SK-N-DZ (cell line): Measurements from ENCODE around the gene MED15.

Source experiments
- DNase-seq: peaks from one replicate; pipeline ENCODE4 v3.0.0-alpha.2; 2015; ENCODE audit warnings: low spot score

Gene MED15

DNA sequence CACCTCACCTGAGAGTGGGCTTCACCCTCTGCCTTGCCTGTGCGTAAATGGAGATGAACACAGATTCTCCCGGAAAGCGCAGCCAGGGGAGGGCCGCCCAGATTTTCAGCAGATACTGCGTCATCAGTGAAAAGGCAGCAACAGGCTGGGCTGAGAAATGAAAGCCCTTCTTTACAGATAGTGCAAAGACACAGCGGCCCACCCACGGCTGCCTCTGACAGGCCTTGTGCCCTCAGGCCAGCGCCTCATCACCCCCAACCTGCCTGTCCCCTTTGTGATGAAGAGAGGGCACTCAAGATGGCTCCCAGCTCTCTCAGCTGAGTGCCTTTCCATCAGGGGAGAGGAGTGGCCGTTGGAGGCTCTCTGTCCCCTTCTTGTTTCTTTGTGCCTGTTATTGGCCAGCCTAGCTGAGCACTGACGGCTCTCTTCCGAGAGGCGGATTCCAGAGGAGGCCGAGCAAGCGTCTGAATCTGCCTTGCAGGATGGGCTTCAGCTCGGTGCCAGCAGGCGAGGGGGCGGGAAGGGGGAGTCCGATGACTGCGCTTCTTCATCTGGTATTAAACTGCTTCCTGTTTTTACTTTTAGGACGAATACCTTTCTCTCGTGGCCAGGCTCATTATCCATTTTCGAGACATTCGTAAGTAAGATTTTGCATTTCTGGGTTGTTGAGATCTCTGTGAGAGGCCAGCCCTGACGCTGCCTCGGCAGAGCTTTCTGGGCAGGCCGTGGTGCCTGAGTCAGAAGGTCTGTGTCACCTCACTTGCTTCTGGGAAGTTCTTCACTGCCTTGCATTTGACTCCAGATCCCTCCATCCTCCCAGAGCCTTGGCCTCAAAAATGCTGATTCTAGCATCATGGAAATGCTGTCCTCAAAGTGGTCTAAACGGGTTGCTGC lies 43.7 kb downstream of the MED15 start:
- DNase-seq = no peak

DNA sequence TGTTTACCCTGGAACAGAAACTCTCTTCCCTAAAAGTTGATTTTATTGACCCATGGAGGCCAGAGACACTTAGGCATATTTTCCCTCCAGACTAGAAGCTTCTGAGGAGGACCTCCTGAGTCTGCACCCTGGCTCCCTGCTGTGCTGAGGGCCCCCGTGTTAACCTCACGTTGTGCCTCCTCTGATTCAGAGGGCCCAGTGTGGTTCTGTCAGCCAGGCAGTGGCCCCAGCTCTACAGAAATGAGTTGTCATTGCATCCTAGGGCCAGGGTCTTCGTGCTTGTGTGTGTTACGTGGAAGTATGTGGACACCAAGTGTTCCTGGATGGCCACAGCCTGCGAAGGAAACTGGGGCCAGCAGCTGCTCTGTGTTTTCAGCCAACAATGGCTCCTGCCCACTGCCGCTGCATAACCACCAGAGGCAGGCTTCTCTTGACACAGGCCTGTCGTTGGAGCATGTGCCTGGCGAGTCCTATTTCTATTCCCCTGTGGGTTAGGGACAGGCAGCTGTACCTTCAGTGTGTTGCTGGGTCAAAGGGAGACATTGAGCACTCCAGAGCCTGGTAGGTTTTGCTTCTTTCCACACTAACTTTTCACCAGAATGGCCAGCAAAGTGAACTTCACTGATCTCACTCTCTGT lies 44.5 kb downstream of the MED15 start:
- DNase-seq = no peak

DNA sequence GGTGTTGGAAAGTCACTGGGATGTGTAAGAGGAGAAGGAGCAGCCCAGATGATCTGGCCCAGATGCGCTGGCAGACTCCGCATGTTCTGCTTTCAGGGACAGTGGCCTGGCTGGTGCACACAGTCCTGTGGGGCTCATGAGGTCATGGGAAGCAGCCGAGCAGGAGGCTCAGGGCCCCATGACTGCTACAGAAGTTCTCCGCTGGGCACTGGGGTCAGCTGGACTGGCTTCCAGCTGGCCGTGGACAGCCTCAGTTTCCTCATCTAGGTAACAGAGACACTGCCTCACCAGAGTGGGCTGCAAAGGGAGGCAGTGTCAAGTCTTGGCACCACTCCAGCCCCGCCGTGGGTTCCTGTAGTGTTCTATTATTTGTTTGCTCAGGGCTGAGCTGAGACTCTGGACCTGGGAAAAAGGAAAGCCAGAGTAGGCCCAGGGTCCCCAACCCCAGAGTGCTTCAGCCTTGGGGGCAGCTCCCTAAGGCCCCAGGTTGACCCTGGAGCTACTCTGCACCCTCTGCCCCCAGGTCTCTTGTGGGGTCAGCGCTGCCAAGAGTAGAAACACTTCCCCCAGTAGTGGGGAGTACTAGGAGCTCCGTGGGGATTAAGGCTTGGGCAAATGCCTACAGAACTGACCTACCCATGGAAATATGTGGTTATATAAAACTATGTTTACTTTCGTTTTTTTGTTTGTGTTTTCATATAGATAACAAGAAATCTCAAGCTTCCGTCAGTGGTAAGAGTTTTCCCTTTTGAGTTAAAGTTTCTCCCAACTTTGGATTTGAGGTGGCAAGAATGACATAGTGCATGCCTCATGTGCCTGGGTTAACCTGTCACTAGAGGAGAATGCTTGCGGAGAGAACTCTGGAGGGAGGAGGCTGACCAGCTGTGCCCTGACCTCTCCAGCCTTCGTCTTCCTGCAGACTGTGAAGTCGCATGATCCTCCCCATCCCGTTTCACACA lies 45.3 kb downstream of the MED15 start:
- DNase-seq = no peak

DNA sequence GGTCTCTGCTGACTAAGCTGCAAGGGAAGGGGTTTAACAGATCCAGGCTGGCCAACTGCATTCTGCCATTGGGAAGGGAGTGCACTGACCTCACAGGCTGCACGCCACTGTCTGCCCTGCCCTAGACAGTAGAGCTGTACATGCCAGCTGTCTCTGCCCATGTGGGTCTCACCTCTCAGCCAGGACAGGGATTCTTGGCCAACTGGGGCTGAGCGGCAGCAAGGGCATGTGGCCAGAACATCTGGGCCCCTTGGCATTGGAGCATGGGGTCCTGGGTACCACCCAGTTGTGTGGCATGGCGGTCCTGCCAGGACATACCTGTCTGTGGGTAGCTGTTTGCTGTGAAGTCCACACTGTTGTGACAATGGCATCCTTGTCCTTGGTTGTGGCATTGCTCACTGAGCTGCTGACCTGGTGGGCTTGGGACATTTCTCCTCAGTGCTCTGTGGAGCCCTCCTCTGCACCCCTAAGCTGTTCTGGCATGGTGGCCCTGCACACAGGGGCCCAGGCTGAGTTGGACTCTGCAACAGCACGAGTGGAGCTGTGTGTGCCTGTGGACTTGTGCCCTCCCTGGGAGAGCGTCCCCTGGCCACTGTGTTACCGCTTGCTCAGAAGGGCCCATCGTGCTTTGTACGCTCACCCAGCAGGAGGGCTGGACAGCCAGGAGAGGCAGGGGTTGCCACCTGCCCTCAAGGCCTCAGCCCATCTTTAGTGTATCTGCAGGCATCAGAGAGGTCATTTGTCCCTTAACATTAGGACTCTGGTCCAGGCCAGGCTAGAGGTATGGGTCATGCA lies 46.7 kb downstream of the MED15 start:
- no peak for DNase-seq

DNA sequence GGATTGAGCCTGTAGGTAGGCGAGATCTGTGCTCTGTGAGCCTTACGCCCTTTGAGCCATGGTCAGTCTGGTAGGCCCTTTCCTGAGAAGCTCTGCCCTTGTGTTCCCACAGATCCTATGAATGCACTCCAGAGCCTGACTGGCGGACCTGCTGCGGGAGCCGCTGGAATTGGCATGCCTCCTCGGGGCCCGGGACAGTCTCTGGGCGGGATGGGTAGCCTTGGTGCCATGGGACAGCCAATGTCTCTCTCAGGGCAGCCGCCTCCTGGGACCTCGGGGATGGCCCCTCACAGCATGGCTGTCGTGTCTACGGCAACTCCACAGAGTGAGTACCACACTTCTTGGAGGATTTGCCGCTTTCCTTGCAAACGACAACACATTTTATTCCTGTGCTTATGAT lies 47.4 kb downstream of the MED15 start:
- no peak for DNase-seq

DNA sequence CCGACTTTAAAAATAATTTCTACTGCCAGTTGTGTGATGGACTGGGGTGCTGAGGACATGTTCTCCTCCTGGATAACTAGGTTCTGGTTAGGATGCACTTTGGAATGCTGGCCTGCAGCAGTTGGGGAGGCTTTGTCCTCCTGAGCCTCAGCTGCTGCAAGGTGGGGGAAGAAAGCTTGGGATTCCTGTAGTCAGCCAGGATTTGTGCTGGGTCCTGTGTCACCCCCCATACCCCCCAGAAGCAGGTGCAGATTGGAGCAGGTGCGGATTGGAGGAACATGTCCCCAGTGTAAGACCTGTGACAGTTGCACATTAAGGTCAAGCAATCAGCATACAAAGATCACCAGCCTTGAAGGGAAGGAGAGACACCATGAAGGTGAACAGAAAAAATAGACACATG lies 51.1 kb downstream of the MED15 start:
- DNase-seq = no peak

DNA sequence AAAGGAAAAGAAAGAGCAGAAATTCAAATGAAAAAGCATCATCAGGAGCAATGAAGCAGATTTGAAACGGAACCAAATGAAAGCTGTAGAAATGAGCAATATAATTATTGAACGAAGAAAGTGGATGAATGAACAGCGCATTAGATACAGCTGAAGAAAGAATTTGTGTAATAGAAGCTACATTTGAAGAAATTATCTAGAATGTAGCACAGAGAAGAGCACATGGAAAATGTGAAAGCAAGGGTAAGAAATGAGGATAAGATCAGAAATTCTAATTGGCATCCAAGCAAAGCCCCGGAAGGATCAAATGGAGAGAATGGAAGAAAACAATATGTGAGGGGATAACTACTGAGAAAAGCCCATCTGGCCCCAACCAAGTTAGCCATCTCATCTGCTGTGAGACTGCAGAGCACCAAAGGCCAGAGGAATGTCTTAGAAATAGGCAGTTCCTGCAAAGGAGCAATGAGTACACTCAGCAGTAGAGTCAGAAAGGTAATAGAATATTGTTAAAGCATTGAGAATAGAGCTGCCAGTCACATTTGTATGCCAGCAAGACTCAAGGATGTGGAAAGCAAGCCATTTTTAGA lies 51.9 kb downstream of the MED15 start:
- DNase-seq = no peak

DNA sequence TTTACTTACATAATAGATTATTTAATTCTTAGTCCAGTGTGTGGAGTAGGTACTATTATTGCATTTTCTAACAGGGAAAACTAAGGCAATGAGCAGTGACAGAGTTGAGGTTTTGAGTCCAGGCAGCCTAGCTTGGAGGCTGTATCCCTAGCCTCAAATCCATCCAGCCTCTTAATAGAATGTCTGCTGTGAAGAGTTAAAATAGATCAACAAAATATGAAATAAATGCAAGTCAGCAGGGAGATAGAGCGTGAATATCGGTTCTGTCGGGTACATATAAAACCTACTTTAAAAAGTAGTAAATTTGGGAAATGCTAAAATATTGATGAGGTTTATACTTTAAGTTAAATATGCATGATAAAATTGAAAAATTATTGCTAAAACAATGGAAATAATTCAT lies 53.3 kb downstream of the MED15 start:
- DNase-seq = no peak

DNA sequence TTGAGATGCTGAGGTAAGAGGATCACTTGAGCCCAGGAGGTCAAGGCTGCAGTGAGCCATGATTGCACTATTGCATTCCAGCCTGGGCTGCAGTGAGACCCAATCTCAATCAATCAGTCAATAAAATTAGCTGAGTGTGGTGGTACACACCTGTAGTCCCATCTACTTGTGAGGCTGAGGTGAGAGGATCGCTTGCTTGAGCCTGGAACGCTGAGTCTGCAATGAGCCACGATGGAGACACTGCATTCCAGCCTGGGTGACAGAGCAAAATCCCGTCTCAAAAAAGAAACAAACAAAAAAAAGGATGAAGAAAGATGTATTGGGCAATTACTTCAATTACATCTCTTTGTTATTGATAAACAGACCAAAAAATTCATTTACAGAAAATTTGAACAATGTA lies 54.5 kb downstream of the MED15 start:
- no peak for DNase-seq

DNA sequence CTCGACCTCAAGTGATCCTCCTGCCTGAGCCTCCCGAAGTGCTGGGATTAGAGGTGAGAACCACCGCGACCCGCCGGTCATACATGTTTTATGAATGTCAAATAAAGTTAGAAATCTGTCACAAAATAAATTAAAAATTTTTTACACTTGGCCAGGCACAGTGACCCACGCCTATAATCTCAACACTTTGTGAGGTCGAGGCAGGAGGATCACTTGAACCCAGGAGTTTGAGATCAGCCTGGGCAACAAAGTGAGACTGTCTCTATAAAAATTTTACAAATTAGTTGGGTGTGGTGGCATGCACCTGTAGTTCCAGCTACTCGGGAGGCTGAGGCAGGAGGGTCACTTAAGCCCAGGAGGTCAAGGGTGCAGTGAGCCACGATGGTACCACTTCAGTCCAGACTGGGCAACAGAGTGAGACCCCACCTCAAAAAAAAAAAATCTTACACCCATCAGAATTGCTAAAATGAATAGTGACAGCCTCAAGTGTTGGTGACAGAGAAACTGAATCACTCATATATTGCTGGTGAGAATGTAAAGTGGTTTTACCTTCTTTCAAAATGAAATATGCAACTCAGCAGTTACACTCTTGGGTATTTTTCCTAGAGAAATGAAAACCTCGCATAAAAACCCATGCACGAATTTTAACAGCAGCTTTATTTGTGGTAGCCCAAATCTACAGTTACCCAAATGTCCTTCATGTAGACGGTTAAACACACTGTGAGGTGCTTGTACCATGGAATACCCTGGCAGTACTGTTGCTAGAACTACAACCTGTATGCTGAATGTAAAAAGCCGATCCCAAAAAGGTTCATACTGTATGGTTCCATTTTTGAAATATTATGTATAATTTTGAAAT lies 55.4 kb downstream of the MED15 start:
- no peak for DNase-seq

DNA sequence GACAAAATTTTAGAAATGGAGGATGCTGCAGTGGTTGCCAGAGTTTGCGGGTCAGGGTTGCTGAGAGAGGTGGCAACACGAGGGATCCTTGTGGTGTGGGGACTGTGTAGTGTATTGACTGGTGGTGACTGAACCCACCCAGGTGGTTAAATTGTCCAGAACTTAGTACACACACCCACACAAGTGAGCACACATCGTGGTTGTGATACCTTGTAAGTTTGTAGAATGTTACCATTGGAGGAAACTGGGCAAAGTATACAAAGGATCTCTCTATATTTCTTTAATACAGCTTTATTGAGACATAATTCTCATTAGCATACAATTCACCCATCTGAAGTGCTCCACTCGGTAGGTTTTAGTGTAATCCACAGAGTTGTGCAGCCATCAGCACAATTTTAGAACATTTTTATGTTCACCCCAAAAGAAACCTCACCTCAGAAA lies 56.1 kb downstream of the MED15 start:
- no peak for DNase-seq

DNA sequence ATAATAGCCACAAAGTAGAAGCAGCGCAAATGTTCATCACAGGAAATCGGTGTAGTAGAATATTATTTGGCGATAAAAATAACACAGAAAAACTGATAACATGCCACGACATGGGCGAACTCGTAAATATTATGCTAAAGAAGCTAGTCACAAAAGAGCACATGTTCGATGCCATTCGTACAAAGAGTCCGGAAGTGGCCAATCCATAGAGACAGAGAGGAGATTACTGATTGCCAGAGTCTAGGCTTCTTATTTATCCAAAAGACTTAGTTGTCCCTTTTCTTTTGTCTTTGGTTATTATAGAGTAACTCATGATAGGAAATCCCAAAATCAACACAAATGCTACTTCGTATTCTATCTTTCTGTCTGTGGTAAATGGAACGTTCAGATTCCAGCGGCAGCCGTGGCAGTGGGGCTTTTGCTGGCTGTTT lies 56.5 kb downstream of the MED15 start:
- no peak for DNase-seq

DNA sequence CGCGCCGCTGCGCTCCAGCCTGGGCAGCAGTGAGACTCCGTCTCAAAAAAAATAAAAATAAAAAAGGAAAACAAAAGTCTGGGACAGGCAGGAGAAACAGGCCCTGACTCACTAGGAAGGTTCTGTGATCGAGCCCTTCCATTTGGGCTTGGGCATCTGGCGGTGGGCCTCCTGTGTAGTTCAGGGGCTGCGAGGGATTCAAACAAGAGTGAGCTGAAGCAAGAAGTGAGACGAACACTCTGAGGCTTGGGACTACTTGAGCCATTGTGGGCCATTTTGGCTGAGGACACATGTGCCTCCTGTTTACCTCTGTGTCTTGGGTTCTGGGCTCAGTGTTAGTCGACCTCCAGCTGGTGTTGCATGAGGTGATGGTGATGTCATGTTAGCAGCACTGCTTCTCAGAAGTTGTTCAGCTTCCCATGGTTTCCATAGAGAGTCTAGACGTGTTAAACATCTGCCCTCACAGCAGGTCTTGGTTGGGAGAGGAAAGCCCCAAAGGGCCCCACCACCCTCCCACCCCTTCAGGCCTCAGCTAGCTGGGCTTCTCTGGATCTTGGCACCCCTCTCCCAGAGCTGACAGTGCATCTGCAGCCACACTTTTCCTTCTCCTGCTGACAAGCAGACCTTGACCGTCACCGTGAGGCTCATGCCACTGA lies 57.8 kb downstream of the MED15 start:
- DNase-seq = no peak

DNA sequence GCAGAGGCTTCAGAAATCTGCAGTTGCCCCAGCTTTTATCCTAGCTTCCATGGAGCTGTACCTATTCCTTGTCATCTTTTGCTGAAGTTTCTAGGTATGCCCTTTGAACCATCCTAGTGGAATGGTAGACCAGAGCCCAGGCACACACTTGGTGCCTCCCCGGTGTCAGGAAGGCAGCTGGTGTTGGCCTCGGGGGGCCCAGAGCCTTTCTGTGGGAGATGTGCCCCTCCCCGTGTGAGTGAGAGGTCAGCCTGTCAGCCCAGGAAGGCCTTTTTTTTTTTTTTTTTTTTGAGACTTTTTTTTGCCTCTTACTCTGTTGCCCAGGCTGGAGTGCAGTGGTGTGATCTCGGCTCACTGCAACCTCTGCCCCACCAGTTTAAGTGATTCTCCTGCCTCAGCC lies 58.4 kb downstream of the MED15 start:
- DNase-seq = no peak

DNA sequence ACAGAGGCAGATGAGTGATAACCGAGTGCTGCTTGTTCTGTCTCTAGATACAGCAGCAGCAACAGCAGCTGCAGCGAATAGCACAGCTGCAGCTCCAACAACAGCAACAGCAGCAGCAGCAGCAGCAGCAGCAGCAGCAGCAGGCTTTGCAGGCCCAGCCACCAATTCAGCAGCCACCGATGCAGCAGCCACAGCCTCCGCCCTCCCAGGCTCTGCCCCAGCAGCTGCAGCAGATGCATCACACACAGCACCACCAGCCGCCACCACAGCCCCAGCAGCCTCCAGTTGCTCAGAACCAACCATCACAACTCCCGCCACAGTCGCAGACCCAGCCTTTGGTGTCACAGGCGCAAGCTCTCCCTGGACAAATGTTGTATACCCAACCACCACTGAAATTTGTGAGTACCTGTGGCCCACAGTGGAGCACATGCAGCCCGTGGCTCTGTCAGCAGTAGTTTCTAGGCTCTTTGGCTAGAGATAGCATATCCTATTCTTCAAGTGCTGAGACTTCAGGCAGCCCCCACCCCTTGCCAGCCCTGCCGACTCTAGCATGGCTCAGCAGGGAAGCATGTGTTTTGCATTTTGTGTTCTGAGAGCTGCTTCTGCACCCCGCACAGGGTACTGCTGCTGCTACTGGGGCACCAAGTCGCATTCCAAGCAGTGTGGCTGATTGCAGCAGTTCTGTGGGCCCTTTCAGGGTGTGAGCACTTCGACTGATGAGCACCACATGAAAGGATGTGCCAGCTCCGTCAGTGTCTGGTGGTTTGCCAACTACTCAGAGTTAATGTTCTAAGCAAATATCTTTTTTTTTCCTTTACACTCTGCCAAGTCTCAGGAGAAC lies 59.2 kb downstream of the MED15 start:
- DNase-seq = no peak

DNA sequence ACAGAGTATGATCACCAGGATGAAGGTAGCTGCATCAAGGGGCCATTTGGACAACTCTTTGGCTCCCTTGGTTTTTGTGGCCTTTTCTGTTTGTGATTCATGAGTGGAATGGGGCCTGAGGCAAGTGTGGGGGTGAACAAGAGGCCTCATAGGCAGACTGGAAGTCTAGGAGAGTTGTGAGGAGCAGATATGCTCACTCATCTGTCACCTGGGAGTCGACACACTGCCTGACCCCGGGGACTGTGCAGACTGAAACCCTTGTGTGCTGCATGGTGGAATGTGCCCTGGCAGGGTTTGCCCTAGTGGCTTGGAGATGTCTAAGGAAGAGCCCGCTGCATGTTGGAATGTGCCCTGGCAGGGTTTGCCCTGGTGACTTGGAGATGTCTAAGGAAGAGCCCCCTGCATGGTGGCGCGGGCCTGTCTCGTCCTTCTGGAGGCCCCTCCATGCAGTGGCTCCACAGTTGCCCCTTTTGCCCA lies 60.0 kb downstream of the MED15 start:
- no peak for DNase-seq

DNA sequence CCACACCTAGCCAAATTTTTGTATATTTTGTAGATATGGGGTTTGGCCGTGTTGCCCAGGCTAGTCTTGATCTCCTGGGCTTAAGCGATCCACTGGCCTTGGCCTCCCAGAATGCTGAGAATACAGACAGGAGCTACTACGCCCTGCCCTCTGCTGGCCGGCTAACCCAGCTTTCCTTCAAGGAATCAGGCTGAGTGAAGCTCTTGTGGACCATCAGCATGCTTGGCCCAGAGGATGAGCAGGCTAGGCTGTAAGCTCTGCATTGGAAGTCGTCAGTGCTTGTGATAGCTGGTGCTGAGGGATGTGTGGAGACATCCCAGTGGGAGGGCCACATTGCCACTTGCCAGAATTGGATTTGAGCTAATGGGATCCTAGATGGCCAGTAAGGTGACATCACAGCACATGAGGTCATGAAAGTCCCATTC lies 60.6 kb downstream of the MED15 start:
- no peak for DNase-seq

DNA sequence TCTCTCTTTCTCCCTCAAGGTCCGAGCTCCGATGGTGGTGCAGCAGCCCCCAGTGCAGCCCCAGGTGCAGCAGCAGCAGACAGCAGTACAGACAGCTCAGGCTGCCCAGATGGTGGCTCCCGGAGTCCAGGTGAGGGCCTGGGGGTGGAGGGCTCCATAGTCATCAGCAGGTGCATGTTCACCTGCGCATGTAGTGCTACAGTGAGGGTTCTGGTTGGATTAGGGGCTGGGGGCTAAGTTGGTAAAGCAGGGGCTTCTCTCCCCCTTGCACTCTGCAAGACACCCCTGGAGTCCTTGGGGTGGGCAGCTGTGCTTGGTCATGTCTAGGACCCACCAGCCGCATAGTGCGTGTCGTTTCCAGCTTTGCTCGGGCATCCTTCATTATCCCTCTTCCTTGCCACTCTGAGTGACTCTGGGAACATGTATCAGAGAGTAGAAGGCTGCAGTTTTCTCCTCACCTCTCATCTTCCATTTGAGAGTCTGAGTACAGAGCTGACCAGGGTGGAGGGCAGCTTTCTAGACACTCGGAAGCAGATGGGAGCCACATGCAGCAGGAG lies 61.2 kb downstream of the MED15 start:
- DNase-seq = no peak
